ENCODE results near the gene OSM.

The OSM gene

GRCh38 chr22:30266445-30267381, at the start of gene OSM:
OSM (minus strand) TSS chr22:30266851; CDS start chr22:30266799, 52 bp downstream.
- no peaks in the 10 kb centered on the region for H3K36me3 Mint-ChIP-seq (ENCODE audit: low read depth)
- H3K9me3 Mint-ChIP-seq: no peaks in the 10 kb centered on the region
- no peak for TF ChIP-seq CTCF (IDR thresholded peaks at IDR 0.05)
- H3K4me3 Mint-ChIP-seq: no peak within 1 kb of the TSS
- DNase-seq: no peak
- no peak within 1 kb of the TSS for H3K27ac Mint-ChIP-seq
- peaks cover 4% of the 10 kb centered on the region for H3K4me1 Mint-ChIP-seq
- peaks cover 4% of the 10 kb centered on the region for H3K27me3 Mint-ChIP-seq (ENCODE audit: low read depth, poor library complexity)

- no peaks in the 10 kb centered on the region for H3K27me3 Mint-ChIP-seq (ENCODE audit: low read depth, poor library complexity)
- TF ChIP-seq CTCF (IDR thresholded peaks at IDR 0.05): no peak
- H3K4me1 Mint-ChIP-seq: peaks cover 41% of the 10 kb centered on the region
- DNase-seq: no peak
- H3K27ac Mint-ChIP-seq: no peak overlapping the region
- H3K9me3 Mint-ChIP-seq: no peaks in the 10 kb centered on the region
- no peaks in the 10 kb centered on the region for H3K36me3 Mint-ChIP-seq (ENCODE audit: low read depth)
- H3K4me3 Mint-ChIP-seq: no peak overlapping the region
Observed at GRCh38 chr22:30315962-30316576, 49.4 kb upstream of the OSM start.

GRCh38 chr22:30314915-30315314, 48.3 kb upstream of the OSM start:
- no peaks in the 10 kb centered on the region for H3K36me3 Mint-ChIP-seq (ENCODE audit: low read depth)
- TF ChIP-seq CTCF (IDR thresholded peaks at IDR 0.05): no peak
- no peak for DNase-seq
- peaks cover 52% of the 10 kb centered on the region for H3K4me1 Mint-ChIP-seq
- no peak overlapping the region for H3K27ac Mint-ChIP-seq
- no peaks in the 10 kb centered on the region for H3K9me3 Mint-ChIP-seq
- H3K27me3 Mint-ChIP-seq (ENCODE audit: low read depth, poor library complexity): peaks cover 5% of the 10 kb centered on the region
- H3K4me3 Mint-ChIP-seq: no peak overlapping the region

GRCh38 chr22:30313527-30314363, 47.1 kb upstream of the OSM start:
- H3K4me3 Mint-ChIP-seq: no peak overlapping the region

GRCh38 chr22:30312053-30312452, 45.4 kb upstream of the OSM start:
- Mint-ChIP-seq H3K36me3 (ENCODE audit: low read depth) (no peaks in the 10 kb centered on the region), H3K4me1 (peaks cover 75% of the 10 kb centered on the region), H3K27me3 (ENCODE audit: low read depth, poor library complexity) (peaks cover 8% of the 10 kb centered on the region), H3K4me3 (no peak overlapping the region), H3K9me3 (no peaks in the 10 kb centered on the region), H3K27ac (peak overlapping the region; percentile 90)
- TF ChIP-seq CTCF (IDR thresholded peaks at IDR 0.05): no peak
- DNase-seq: no peak

More at GRCh38 chr22:30313527-30314363, 47.1 kb upstream of the OSM start:
- Mint-ChIP-seq H3K4me1 (peaks cover 62% of the 10 kb centered on the region), H3K27ac (no peak overlapping the region), H3K9me3 (no peaks in the 10 kb centered on the region), H3K36me3 (ENCODE audit: low read depth) (no peaks in the 10 kb centered on the region), H3K27me3 (ENCODE audit: low read depth, poor library complexity) (peaks cover 8% of the 10 kb centered on the region)
- TF ChIP-seq CTCF (IDR thresholded peaks at IDR 0.05): no peak
- no peak for DNase-seq

Data from nephron progenitor cell (in vitro differentiated cells).